Fibroblast of skin of back (primary cell): Measurements from ENCODE around the gene CELA3A. TPM values are rescaled to one million over a fixed set of nuclear protein-coding genes. Genes with fewer than 3 reads are reported as not detected.
A peak's percentile ranks its signal among the peaks of the same experiment; 100 is the strongest.
"Not testable (repeated sequence)": the region's sequence is repeated elsewhere in the genome, so short reads cannot be mapped to it uniquely, and the experiment has no call there.

Experiments used
- DNase-seq: peaks from one replicate; pipeline ENCODE4 v3.0.0-alpha.2; 2013
- polyA plus RNA-seq, 2 experiments: library from polyadenylated mRNA; unstranded; fragments of 120-200 nt; gene quantifications; one replicate each; pipeline ENCODE4 v1.2.1, GENCODE V29; 2013; ENCODE audit not compliant: insufficient read length in 2 of 2

The CELA3A gene
- not detected for polyA plus RNA-seq (2013, experiment 1 of 2; ENCODE audit: insufficient read length)
- not detected for polyA plus RNA-seq (2013, experiment 2 of 2; ENCODE audit: insufficient read length)

- DNase-seq: no peak
Measured at GRCh38 chr1:22001409-22001808, at the start of gene CELA3A. Gene CELA3A, plus strand, starts transcription at chr1:22001657. Its CDS starts 18 bp downstream, at chr1:22001675.

DNA sequence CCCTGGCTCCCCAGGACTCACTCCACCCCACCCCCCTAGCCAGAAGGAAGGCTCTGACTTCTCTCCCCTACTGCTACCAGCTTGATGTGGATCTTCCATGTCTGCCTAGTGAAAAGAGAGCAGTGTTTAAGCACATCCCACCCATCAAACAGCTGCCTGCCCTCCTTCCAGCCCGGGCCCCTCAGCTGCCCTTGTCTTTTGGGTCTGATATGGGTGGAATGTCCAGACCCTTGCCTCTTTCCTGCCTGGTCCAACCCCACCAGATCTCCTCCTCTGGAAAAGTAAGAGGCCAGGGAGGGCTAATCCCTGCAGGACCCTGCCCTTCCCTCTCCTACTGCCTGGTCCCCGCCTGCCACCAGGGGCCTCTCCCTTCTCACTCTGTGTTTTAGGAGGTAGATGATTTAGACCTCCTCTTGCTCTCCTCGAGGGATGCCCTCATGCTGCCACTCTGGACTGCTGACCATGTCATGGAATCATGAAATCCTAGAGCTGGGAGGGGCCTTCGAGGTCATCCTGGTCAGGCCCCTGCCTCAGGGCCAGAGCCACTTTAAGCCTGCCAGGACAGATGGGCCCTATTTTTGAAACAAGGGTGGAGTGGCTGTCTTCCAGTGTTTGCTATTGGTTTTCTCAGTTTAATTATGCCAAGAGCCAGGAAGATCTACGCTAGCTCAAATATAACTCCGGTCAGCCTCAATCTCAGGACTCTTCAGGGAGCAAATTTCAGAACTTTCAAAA is 48.5 kb upstream of the CELA3A start:
- DNase-seq: no peak

DNA sequence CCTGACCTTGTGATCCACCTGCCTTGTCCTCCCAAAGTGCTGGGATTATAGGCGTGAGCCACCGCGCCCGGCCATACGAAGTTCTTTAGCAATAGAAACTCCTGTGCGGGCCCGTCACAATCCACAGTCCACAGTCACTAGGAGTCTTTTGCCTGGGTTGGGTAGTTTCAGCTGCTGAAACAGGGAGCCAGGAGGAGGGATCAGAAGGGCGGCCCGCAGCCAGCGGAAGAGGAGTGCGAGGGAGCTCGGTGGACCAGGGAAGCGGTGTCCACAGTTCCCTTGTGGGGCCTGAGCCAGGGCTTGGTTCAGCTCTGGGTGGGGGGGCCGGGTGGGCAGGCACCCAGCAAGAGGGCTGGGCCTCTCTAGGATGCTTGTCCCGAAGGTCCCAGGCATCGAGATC is 46.4 kb upstream of the CELA3A start:
- DNase-seq: no peak

- DNase-seq: no peak
Measured at GRCh38 chr1:21955501-21956281, 45.8 kb upstream of the CELA3A start.

GRCh38 chr1:21956720-21957552 is 44.5 kb upstream of the CELA3A start:
- peak; percentile 48 for DNase-seq

DNA sequence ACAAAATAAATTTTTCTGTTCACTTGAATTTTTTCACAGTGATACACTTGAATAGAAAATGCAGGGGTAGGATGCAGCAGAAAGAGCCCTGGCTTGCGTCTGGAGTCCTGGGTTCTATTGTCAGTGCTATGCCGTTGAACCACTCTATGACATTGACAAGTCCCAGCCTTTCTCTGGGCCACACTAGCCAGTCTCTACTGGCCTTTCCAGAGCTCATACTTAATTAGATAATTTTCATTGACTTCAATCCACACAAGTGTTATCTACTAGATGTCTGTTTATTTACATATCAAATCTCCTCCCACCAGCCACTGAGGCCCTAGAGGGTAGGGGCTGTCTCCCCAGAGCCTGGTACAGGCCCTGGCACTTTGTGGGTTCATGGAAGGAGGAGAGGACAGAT is 40.1 kb upstream of the CELA3A start:
- DNase-seq: no peak

DNA sequence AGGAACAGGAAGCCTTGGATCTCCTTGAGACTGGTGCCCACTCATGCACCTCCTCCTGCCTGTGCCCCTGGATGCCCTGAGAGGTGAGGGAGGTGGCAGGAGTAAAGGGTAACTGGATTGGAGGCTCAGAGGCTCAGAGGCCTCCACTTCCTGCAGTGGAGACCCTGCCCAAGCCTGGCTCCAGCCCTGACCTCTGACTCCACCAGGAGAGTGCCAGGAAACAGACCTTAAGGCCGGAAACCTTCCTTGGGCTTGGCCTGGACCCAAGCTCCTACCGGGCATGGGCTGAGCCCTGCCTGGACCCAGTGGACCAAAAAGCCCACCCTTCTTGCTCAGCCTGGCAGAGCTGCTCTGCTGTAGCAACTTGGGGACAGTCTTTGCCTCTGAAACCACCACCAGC is 39.7 kb upstream of the CELA3A start:
- DNase-seq: no peak

DNA sequence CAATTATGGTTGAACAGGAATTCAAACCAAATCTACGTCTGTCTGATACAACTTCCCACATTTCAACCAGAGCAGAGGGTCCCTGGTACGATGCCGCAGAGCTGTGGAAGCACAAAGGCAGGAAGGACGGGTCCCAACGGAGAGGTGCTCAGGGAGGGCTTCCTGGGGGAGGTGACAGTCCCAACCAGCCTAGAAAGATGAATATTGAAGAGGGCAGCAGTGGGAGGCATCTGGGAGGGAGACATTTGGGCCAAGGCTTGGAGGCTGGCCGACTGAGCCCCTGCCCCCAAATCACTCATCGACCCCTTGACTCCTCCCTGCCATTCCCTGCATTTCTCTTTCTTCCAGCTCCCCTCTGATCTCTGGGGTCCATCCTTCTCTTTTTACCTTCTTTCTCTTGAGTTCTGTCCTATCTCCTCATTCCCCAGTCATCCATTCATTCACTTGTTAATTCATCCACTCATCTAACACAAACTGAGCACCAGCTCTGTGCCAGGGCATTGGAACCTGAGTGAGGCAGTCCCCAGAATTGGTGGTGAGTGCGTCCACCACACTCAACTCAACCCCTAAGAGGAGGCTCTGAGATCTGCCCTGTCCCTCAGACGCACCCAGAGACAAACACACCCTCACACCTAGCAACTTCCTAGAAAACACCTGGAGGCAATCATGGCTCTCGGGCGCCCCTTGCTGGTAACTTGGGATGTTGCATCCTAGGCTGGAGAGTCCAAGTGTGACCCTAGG is 37.8 kb upstream of the CELA3A start:
- DNase-seq: peak; percentile 68

- DNase-seq: peak; percentile 84
Measured at GRCh38 chr1:21966247-21967000, 35.0 kb upstream of the CELA3A start.

DNA sequence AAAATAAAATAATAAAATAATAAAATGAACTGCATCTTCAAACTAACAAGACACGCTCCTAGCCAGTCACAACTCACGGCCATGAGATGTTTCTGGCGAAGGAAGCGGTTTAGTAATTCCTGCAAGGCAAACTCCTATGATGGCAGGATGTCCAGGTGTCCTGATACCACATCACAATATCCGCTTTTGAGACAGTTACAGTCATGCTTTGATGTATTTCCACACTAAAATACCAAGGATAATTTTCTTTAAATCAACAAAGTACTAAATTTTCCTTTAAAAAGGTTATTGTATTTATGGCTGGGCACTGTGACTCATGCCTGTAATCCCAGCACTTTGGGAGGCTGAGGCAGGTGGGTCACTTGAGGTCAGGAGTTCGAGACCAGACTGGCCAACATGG is 34.2 kb upstream of the CELA3A start:
- DNase-seq: not testable (repeated sequence)

GRCh38 chr1:21969066-21969465 is 32.4 kb upstream of the CELA3A start:
- DNase-seq: not testable (repeated sequence)

DNA sequence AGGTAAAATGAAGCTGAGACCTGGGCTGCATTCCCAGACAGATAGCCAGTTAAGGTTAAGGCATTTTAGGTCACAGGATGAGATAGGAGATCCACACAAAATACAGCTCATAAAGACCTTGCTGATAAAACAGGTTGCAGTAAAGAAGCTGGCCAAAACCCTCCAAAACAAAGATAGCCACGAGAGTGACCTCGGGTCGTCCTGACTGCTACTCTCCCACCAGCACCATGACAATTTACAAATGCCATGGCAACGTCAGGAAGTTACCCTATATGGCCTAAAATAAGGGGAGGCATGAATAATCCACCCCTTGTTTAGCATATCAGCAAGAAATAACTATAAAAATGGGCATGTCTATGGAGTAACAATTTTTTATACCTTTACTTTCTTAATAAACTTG is 30.9 kb upstream of the CELA3A start:
- DNase-seq: not testable (repeated sequence)

GRCh38 chr1:21972973-21973441 is 28.4 kb upstream of the CELA3A start:
- DNase-seq: not testable (repeated sequence)

- DNase-seq: not testable (repeated sequence)
Measured at GRCh38 chr1:21973948-21974347, 27.5 kb upstream of the CELA3A start.

DNA sequence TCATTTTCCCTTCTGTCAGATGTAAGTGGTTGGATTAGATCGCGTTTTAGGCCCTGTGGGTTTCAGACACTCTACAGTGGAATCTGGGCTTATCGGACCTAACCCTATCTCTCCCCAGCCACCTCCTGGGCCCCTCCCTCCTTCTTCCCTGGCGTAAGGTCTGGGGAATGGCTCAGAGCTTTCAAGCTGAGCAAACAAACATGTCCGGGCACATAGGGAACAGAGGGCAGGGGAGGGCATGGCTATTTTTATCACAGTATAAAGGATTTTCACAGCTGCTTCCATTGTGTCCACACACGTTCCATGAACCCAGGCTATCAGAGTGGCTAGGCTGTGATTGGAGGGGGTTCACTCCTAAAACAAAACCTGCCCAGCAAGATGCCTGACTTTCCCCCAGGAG is 26.8 kb upstream of the CELA3A start:
- not testable (repeated sequence) for DNase-seq

GRCh38 chr1:21975296-21975695 is 26.2 kb upstream of the CELA3A start:
- not testable (repeated sequence) for DNase-seq

- DNase-seq: not testable (repeated sequence)
Measured at GRCh38 chr1:21976703-21977239, 24.7 kb upstream of the CELA3A start, which contains the start of gene CELA3B. Gene CELA3B, plus strand, starts transcription at chr1:21977022. Its CDS starts 18 bp downstream, at chr1:21977040.

DNA sequence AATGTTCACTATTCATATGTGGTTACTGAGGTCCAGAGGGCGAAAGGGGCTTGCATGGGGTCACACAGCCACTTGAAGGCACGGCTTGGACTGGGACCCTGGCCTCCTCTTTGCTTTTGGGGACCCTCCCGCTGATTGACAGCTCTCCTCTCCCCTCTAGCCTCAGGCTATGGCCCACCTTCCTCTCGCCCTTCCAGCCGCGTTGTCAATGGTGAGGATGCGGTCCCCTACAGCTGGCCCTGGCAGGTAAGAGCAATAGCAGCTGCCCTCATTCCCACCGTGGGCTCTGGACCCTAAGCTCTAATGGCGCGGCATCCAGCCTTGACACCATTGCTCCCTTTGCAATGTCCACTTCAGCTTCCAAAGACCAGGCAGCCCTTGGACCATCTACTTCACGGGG is 23.2 kb upstream of the CELA3A start:
- not testable (repeated sequence) for DNase-seq

DNA sequence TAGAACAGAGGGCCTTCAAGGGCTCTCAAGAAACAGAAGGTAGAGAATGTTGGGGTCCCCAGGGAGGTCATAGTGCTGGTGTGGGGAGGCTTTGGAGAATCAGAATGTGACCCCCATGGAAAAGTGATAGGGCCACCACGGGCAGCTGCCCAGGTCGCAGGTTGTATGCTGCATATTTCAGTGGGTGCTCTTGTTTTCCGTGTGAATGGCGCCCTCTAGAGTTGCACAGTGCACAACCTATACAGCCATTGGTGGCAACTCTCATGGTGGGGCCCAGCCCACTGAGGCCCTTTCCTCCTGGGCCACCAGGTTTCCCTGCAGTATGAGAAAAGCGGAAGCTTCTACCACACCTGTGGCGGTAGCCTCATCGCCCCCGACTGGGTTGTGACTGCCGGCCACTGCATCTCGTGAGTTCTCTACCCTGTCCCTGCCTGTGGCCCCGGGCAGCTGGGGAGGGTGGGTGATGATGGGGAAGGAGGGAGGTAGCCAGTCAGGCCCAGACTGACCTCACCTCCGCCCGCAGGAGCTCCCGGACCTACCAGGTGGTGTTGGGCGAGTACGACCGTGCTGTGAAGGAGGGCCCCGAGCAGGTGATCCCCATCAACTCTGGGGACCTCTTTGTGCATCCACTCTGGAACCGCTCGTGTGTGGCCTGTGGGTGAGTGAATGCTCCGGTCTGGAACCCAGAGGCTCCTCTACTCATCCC is 20.8 kb upstream of the CELA3A start:
- not testable (repeated sequence) for DNase-seq

DNA sequence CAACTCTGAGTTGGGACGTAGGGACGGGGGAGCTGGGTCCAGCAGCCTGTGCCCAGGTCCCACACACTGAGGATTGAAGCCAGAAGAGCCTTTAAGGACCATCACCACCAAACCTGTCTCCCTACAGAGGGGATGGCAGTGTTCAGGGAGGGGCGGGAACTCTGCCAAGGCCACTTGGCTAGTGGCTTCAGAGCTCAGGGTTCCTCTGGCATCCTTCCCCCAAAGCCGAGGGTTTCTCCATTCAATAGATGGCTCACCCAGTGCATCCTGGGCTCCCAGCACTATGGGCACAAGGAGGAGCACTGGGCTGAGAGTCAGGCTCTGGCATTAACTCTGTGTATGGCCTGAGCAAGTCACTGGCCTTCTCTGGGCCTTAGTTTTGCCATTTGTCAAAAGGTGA is 20.2 kb upstream of the CELA3A start:
- not testable (repeated sequence) for DNase-seq
